Middle frontal gyrus (tissue), 1 donor: Measurements from ENCODE around the gene DEAF1.

Source experiments
- DNase-seq: peaks from one replicate; pipeline ENCODE4 v3.0.0-alpha.2; 2015; ENCODE audit warnings: low spot score; ENCODE audit errors: extremely low spot score

Gene DEAF1

GRCh38 chr11:625636-626268, 69.3 kb downstream of the DEAF1 start:
- no peak for DNase-seq

- DNase-seq: no peak
Measured at GRCh38 chr11:624705-625635, 70.1 kb downstream of the DEAF1 start, which contains the start of gene CDHR5. CDHR5 (minus strand) TSS chr11:624955; CDS start chr11:624902, 53 bp downstream.

GRCh38 chr11:623999-624704, 70.9 kb downstream of the DEAF1 start:
- DNase-seq: no peak

GRCh38 chr11:623349-623869, 71.6 kb downstream of the DEAF1 start:
- no peak for DNase-seq

GRCh38 chr11:621838-622237, 73.2 kb downstream of the DEAF1 start:
- DNase-seq: no peak

GRCh38 chr11:620935-621814, 73.8 kb downstream of the DEAF1 start:
- no peak for DNase-seq

GRCh38 chr11:620201-620600, 74.8 kb downstream of the DEAF1 start:
- no peak for DNase-seq

- DNase-seq: no peak
Measured at GRCh38 chr11:619628-620050, 75.4 kb downstream of the DEAF1 start.

GRCh38 chr11:618856-619627, 76.0 kb downstream of the DEAF1 start:
- DNase-seq: no peak

- DNase-seq: no peak
Measured at GRCh38 chr11:617912-618682, 76.9 kb downstream of the DEAF1 start.

GRCh38 chr11:617199-617911, 77.7 kb downstream of the DEAF1 start:
- DNase-seq: no peak

- DNase-seq: no peak
Measured at GRCh38 chr11:616320-617198, 78.5 kb downstream of the DEAF1 start.

GRCh38 chr11:615504-616319, 79.3 kb downstream of the DEAF1 start, which contains the start of gene IRF7:
IRF7 (minus strand) TSS chr11:615950; CDS start chr11:615364, 586 bp downstream.
- peak; percentile 53 for DNase-seq

- DNase-seq: no peak
Measured at GRCh38 chr11:614623-615503, 80.2 kb downstream of the DEAF1 start.

- no peak for DNase-seq
Measured at GRCh38 chr11:614021-614622, 80.9 kb downstream of the DEAF1 start.
